H1 (cell line): ENCODE results near the gene NCK2. TPM values are rescaled to one million over a fixed set of nuclear protein-coding genes. Genes with fewer than 3 reads are reported as not detected.
A peak's percentile ranks its signal among the peaks of the same experiment; 100 is the strongest.

Source experiments
- CTCF ChIA-PET: fragments of 300-600 bp; sonication (Branson Sonifier 250); formaldehyde crosslinking; loops from one replicate; lab custom pipeline; 2021; ENCODE audit not compliant: partially characterized antibody; lab: Charles Lee
- POLR2A ChIA-PET: fragments of 300-600 bp; sonication (Branson Sonifier 250); formaldehyde crosslinking; loops from one replicate; lab custom pipeline; 2021; ENCODE audit warnings: inconsistent platforms; ENCODE audit not compliant: partially characterized antibody; lab: Charles Lee
- DNase-seq, 2 experiments: peaks; one replicate each; pipeline versions ENCODE4 v3.0.0 to v3.0.0-alpha.2; 2010 to 2022; ENCODE audit warnings: low spot score in 2 of 2, low read depth in 1 of 2, mixed read lengths in 1 of 2
- FAIRE-seq: peaks from 2 replicates; lab custom pipeline; 2011; peaks lifted over from hg19 to GRCh38; lab: Jason Lieb, UNC
- H2AFZ ChIP-seq: 2 replicates; pipeline ENCODE4 v1.8.1; 2012; ENCODE audit warnings: low read length, inconsistent platforms
- H2AK5ac ChIP-seq: 2 replicates; pipeline ENCODE4 v1.6.1; 2013; ENCODE audit warnings: low read depth, low read length
- H2BK120ac ChIP-seq: replicated peaks from 2 replicates; pipeline ENCODE3; 2013; ENCODE audit warnings: low read depth, low read length, inconsistent platforms
- H2BK12ac ChIP-seq: 2 replicates; pipeline ENCODE4 v1.6.1; 2013; ENCODE audit warnings: low read depth, low read length
- H2BK15ac ChIP-seq: 2 replicates; pipeline ENCODE4 v1.6.1; 2013; ENCODE audit warnings: low read length
- H2BK20ac ChIP-seq: 2 replicates; pipeline ENCODE4 v1.6.1; 2013; ENCODE audit warnings: low read length
- H2BK5ac ChIP-seq: 2 replicates; pipeline ENCODE4 v1.6.1; 2013; ENCODE audit warnings: low read depth, low read length
- H3K14ac ChIP-seq: 2 replicates; pipeline ENCODE4 v1.6.1; 2013; ENCODE audit warnings: inconsistent platforms; ENCODE audit not compliant: insufficient read length
- H3K18ac ChIP-seq: 2 replicates; pipeline ENCODE4 v1.6.1; 2013; ENCODE audit warnings: low read length; ENCODE audit errors: extremely low read depth
- H3K23ac ChIP-seq: 2 replicates; pipeline ENCODE4 v1.6.1; 2013; ENCODE audit warnings: inconsistent platforms; ENCODE audit not compliant: insufficient read length
- H3K23me2 ChIP-seq: 2 replicates; pipeline ENCODE4 v1.6.1; 2013; ENCODE audit warnings: low read depth, low read length
- H3K27ac ChIP-seq: 2 replicates; pipeline ENCODE4 v1.6.1; 2011; ENCODE audit warnings: low read depth, low read length, inconsistent platforms
- H3K27me3 ChIP-seq, 4 experiments: replicated peaks in 1 of 4; 1 replicate in 1 of 4; 2 replicates in 3 of 4; pipeline versions ENCODE4 v1.6.1 to v1.8.1; 2011 to 2013; ENCODE audit warnings: low read length in 3 of 4, mild to moderate bottlenecking in 3 of 4, inconsistent platforms in 2 of 4, mixed read lengths in 2 of 4, moderate library complexity in 1 of 4; ENCODE audit not compliant: control insufficient read depth in 3 of 4, insufficient read depth in 3 of 4; ENCODE audit errors: extremely low read depth in 1 of 4
- H3K36me3 ChIP-seq, 4 experiments: 2 replicates each; pipeline versions ENCODE4 v1.6.1 to v1.8.1; 2011 to 2013; ENCODE audit warnings: mild to moderate bottlenecking in 4 of 4, low read length in 3 of 4, moderate library complexity in 2 of 4, control low read depth in 1 of 4, inconsistent platforms in 1 of 4; ENCODE audit not compliant: insufficient read depth in 4 of 4, control insufficient read depth in 2 of 4
- H3K4ac ChIP-seq: replicated peaks from 2 replicates; pipeline ENCODE3; 2013; ENCODE audit warnings: low read length, low read depth, mixed read lengths, inconsistent platforms; ENCODE audit not compliant: insufficient read length
- H3K4me1 ChIP-seq, 4 experiments: replicated peaks in 1 of 4; 1 replicate in 1 of 4; 2 replicates in 3 of 4; pipeline versions ENCODE4 v1.6.1 to v1.8.1; 2011 to 2013; ENCODE audit warnings: low read length in 3 of 4, inconsistent platforms in 2 of 4, mixed read lengths in 1 of 4; ENCODE audit not compliant: insufficient read depth in 4 of 4, control insufficient read depth in 3 of 4
- H3K4me2 ChIP-seq, 2 experiments: 2 replicates each; pipeline versions ENCODE4 v1.6.1 to v1.8.1; 2011 to 2013; ENCODE audit warnings: low read depth in 2 of 2, low read length in 2 of 2, control low read depth in 1 of 2, inconsistent platforms in 1 of 2, mild to moderate bottlenecking in 1 of 2; ENCODE audit not compliant: insufficient read depth in 1 of 2
- H3K4me3 ChIP-seq, 4 experiments: fragments of 200-600, 300-600 bp in 1 of 4; sonication (generic), shearing (Covaris generic), sonication (Bioruptor Twin) in 1 of 4; 2 replicates each; pipeline versions ENCODE4 v1.5.1 to v1.8.1; 2011 to 2016; ENCODE audit warnings: low read length in 4 of 4, low read depth in 3 of 4, control low read depth in 2 of 4, inconsistent platforms in 2 of 4, mild to moderate bottlenecking in 2 of 4, mixed read lengths in 1 of 4, moderate library complexity in 1 of 4; ENCODE audit not compliant: insufficient read depth in 2 of 4; ENCODE audit errors: extremely low read depth in 1 of 4
- H3K56ac ChIP-seq: replicated peaks from 2 replicates; pipeline ENCODE3; 2013; ENCODE audit warnings: low read depth, mild to moderate bottlenecking, mixed read lengths, low read length, inconsistent platforms; ENCODE audit not compliant: insufficient read length
- H3K79me1 ChIP-seq: 2 replicates; pipeline ENCODE4 v1.6.1; 2013; ENCODE audit warnings: low read depth, low read length, control low read depth
- H3K79me2 ChIP-seq, 2 experiments: 2 replicates each; pipeline versions ENCODE4 v1.6.1 to v1.8.1; 2012 to 2013; ENCODE audit warnings: low read length in 2 of 2, mild to moderate bottlenecking in 2 of 2, inconsistent platforms in 1 of 2; ENCODE audit not compliant: insufficient read depth in 2 of 2, control insufficient read depth in 1 of 2
- H3K9ac ChIP-seq, 4 experiments: replicated peaks in 1 of 4; 1 replicate in 1 of 4; 2 replicates in 3 of 4; pipeline versions ENCODE4 v1.6.1 to v1.8.1; 2011 to 2013; ENCODE audit warnings: low read depth in 3 of 4, low read length in 3 of 4, control low read depth in 2 of 4, mild to moderate bottlenecking in 2 of 4, moderate library complexity in 2 of 4, inconsistent platforms in 1 of 4; ENCODE audit errors: extremely low read depth in 1 of 4
- H3K9me3 ChIP-seq, 2 experiments: 2 replicates each; pipeline versions ENCODE4 v1.6.1 to v1.8.1; 2012 to 2013; ENCODE audit warnings: mild to moderate bottlenecking in 2 of 2, moderate library complexity in 2 of 2, control low read depth in 1 of 2, inconsistent platforms in 1 of 2, low read depth in 1 of 2, low read length in 1 of 2, mixed read lengths in 1 of 2; ENCODE audit not compliant: insufficient read depth in 2 of 2
- H4K20me1 ChIP-seq, 2 experiments: replicated peaks in 1 of 2; 2 replicates each; pipeline versions ENCODE3 to v1.8.1; 2011 to 2013; ENCODE audit warnings: inconsistent platforms in 2 of 2, low read length in 2 of 2, mild to moderate bottlenecking in 1 of 2; ENCODE audit not compliant: insufficient read depth in 2 of 2, control insufficient read depth in 1 of 2
- H4K5ac ChIP-seq: 2 replicates; pipeline ENCODE4 v1.6.1; 2013; ENCODE audit warnings: low read length, low read depth, mixed read lengths, inconsistent platforms; ENCODE audit not compliant: insufficient read length
- H4K8ac ChIP-seq: 2 replicates; pipeline ENCODE4 v1.8.0; 2013; ENCODE audit warnings: mild to moderate bottlenecking, moderate library complexity, low read length, inconsistent platforms; ENCODE audit not compliant: insufficient read depth; ENCODE audit errors: extremely low read depth
- H4K91ac ChIP-seq: replicated peaks from 2 replicates; pipeline ENCODE3; 2013; ENCODE audit warnings: low read length, mixed read lengths, inconsistent platforms; ENCODE audit not compliant: insufficient read length
- BRCA1 ChIP-seq: IDR thresholded peaks from 2 replicates; pipeline ENCODE4 v1.6.1; 2012; ENCODE audit warnings: low read depth, low read length, improper control_type of control experiment
- CBX8 ChIP-seq: fragments of 300-800, 300-1000 bp; sonication (generic); IDR thresholded peaks from 2 replicates; pipeline ENCODE4 v1.7.1; 2016; ENCODE audit warnings: low read depth, low read length, borderline replicate concordance
- EGR1 ChIP-seq: IDR thresholded peaks from 2 replicates; pipeline ENCODE4 v1.6.1; 2011; ENCODE audit warnings: low read depth, low read length, borderline replicate concordance
- HDAC6 ChIP-seq: IDR thresholded peaks from one replicate; pipeline ENCODE4 v1.7.1; 2012; ENCODE audit warnings: low read depth, mild to moderate bottlenecking, inconsistent platforms, low read length, moderate library complexity
- KDM4A ChIP-seq: IDR thresholded peaks from one replicate; pipeline ENCODE4 v1.7.1; 2012; ENCODE audit warnings: low read depth, mild to moderate bottlenecking, moderate library complexity, low read length, inconsistent platforms; ENCODE audit not compliant: severe bottlenecking
- KDM5A ChIP-seq: fragments of 200-600 bp; IDR thresholded peaks from 2 replicates; pipeline ENCODE4 v1.7.1; 2012; ENCODE audit warnings: mild to moderate bottlenecking, low read length, inconsistent platforms, mixed read lengths
- MAX ChIP-seq: IDR thresholded peaks from 2 replicates; pipeline ENCODE4 v1.6.1; 2012; ENCODE audit warnings: inconsistent platforms
- RBBP5 ChIP-seq: IDR thresholded peaks from 2 replicates; pipeline ENCODE4 v1.7.1; 2012; ENCODE audit warnings: low read depth, mild to moderate bottlenecking, inconsistent platforms, low read length, moderate library complexity, borderline replicate concordance
- WGBS, 2 experiments: shearing (Covaris generic) in 1 of 2; methylation state at CpG; one replicate each; pipeline versions ENCODE4 v1.1.6 to v1.1.7; 2013 to 2015; ENCODE audit warnings: low lambda C conversion rate in 2 of 2, mixed read lengths in 2 of 2, inconsistent platforms in 1 of 2, low coverage in 1 of 2, missing lambda C conversion rate in 1 of 2; ENCODE audit not compliant: insufficient replicate concordance in 2 of 2, insufficient coverage in 1 of 2, insufficient read length in 1 of 2; ENCODE audit errors: extremely low coverage in 1 of 2, missing lambda C conversion rate in 1 of 2; 5-methylcytosine and 5-hydroxymethylcytosine counted together
- polyA plus RNA-seq, 7 experiments: library from polyadenylated mRNA; depleted of rRNA in 3 of 7; stranded (reverse) in 5 of 7; unstranded in 2 of 7; fragments of >200 nt in 5 of 7; fragments of 200-250 nt in 2 of 7; gene quantifications; 1 replicate in 5 of 7; 2 replicates in 1 of 7; 4 replicates in 1 of 7; pipeline versions ENCODE4 v1.2.1 to v1.2.3, GENCODE V29; 2011 to 2013; ENCODE audit warnings: missing spikeins in 2 of 7, mixed read lengths in 2 of 7
- total RNA-seq: library from RNA; stranded (reverse); fragmentation: NEBNext Ultra II Directional; extraction: Animal tissue kit (Norgen Biotek cat#: 25700); gene quantifications from 2 replicates; pipeline ENCODE4 v1.2.1, GENCODE V29; 2021

The NCK2 gene
- total and polyA plus RNA-seq, 2 of the 8 experiments (the other 6 are each of a cell fraction or from before 2014, with no cell fraction given) = 30.3 to 65.7 TPM

DNA sequence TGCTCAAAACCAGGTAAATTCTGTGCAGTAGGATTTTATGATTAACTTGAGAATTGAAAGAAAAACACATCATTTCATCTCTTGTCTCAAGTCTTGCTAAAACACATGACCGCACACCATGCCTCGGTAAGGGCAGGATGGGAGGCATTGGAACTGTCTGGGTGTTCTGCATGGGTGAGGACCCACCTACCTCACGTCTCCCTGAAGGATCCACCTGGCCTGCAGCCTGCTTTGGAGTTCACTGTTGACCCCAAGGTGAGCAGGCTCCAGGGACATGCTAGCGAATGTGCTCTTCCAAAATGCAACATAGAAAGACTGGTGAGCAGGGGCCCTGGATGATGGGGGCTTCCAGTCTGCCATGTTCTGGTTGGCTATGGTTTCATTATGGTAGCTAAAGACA, 131.5 kb downstream of the NCK2 start:
- Histone ChIP-seq H4K91ac (no peak overlapping the region), H2BK15ac (no peak overlapping the region), H2BK5ac (no peak overlapping the region), H3K4ac (no peak overlapping the region), H2AK5ac (peak overlapping the region; percentile 60; the same call in 1 of the 2 replicates), H3K23ac (no peak overlapping the region), H3K9me3 (no peaks in the 10 kb centered on the region), H3K23me2 (no peaks in the 10 kb centered on the region), H2BK12ac (no peak overlapping the region), H2BK120ac (no peak overlapping the region), H3K9ac (no peak overlapping the region), H3K79me2 (peaks cover 0 to 12% of the 10 kb centered on the region in 2 experiments; a peak in 1 of 4 replicates), H3K4me1 (peaks cover 0 to 9% (median 0%) of the 10 kb centered on the region in 4 experiments; a peak in 2 of 7 replicates), H3K4me3 (no peak overlapping the region), H2AFZ (no peak overlapping the region), H3K27ac (no peak overlapping the region), H3K27me3 (no peaks in the 10 kb centered on the region), H3K18ac (no peak overlapping the region), H3K56ac (no peak overlapping the region), H4K20me1 (peaks cover 0 to 2% of the 10 kb centered on the region in 2 experiments), H3K79me1 (peaks cover 7% of the 10 kb centered on the region), H4K5ac (no peak overlapping the region), H2BK20ac (no peak overlapping the region), H3K4me2 (no peak overlapping the region), H4K8ac (peak overlapping the region; percentile 75; the same call in 1 of the 2 replicates), H3K36me3 (peaks cover 0 to 1% (median 0%) of the 10 kb centered on the region in 4 experiments; a peak in 2 of 8 replicates), H3K14ac (no peak overlapping the region)
- 92% methylated on average over 4 of the region's 4 CpGs; no CpG with 5 or more reads in 1 of the 2 experiments for WGBS, 2 experiments
- CTCF ChIA-PET = no interaction called here
- POLR2A ChIA-PET = no interaction called here
- FAIRE-seq = no peak
- TF ChIP-seq CBX8 (no peak), KDM4A (no peak), KDM5A (no peak), BRCA1 (no peak), MAX (no peak), HDAC6 (no peak), EGR1 (no peak), RBBP5 (no peak)
- DNase-seq = no peak
